ENCODE results near the gene ZNF234.

GRCh38 chr19:44190020-44190419 is 48.7 kb downstream of the ZNF234 start:
- TF ChIP-seq CTCF (IDR thresholded peaks at IDR 0.05; ENCODE audit: insufficient read depth, low read length, poor library complexity, severe bottlenecking) (no peak), EZH2phosphoT487 (conservative IDR thresholded peaks at IDR 0.05; ENCODE audit: low read length) (no peak)

Data from SU-DHL-6 (cell line).